Measurements from ENCODE around the gene SRSF12.

Gene SRSF12

DNA sequence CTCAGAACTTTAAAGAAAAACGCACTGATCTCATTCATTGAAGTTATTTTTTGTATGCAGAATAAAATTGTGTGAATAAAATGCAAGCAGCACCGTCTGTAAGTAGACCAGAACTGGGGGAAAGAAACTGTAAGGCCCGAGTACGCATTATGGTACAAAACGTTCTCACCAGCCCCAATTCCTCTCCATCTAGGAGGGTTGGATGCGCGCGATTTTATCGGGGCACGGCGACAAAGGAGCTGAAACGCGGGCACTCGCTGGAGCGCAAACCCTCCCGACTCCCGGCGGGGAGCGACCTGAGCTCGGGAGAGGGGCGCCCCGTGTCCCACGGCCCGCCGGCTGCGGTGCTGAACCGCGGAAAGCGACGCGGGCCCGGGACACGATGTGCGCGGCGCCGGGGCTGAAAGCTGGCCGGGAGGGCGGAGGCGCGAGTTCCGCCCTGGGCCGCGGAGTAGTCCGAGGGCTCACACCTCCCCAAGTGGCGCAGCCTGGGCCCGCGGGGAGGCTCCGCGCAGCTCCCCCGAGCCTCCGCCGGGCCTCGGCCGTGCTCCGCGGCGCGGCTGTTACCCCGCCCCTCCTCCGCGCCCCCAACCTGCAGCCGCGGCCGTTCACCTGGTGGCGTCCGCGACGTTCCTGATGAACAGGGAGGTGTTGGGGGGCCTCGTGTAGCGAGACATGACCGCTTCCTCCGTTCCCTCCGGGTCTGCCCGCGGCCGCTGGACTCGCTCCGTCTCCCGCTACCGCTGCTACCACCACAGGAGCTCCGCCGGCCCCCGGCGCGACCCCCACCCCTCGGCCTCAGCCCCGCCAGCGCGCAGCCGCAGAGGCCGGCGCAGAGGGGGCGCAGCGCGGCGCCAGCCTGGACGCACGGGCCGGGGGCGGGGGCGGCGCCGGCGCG is at the start of gene SRSF12:
TSS of gene SRSF12 (minus strand) at position 861 of the 898 bp plus-strand sequence. CDS start at position 677, 184 bp downstream.
- DNase-seq = peak; percentile 88

GRCh38 chr6:89162047-89162371 is 44.1 kb upstream of the SRSF12 start:
- no peak for DNase-seq

GRCh38 chr6:89161326-89162046 is 43.6 kb upstream of the SRSF12 start:
- DNase-seq = no peak

GRCh38 chr6:89160331-89161092 is 42.6 kb upstream of the SRSF12 start:
- no peak for DNase-seq

GRCh38 chr6:89154131-89154530 is 36.3 kb upstream of the SRSF12 start:
- no peak for DNase-seq

DNA sequence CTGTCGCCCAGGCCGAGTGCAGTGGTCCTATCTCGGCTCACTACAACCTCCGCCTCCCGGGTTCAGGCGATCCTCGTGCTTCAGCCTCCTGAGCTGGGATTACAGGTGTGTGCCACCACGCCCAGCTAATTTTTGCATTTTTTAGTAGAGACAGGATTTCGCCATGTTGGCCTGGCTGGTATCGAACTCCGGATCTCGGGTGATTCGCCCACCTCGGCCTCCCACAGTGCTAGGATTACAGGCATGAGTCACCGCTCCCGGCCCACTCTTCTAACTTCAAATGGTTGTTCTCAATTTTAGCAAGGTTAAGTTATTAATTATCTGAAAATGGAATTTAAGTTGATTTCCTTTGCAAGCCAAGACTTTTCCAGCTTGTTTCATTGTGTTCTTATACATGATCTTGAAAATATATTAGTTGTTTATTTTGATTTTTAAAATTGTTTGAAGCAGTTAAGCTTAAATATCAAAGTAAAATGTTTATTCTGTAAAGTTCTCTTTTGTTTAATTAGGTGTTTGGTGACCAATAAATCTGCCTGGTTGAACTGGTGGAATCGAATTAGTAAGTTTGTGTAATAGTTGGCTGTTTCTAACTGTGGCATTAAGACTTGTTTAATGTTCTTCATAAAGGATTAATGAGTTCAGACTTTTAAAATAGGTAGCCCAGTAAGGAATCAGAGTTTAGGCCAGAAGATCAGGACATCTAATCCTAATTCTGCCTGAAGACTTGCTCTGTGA is 30.3 kb upstream of the SRSF12 start:
- no peak for DNase-seq

DNA sequence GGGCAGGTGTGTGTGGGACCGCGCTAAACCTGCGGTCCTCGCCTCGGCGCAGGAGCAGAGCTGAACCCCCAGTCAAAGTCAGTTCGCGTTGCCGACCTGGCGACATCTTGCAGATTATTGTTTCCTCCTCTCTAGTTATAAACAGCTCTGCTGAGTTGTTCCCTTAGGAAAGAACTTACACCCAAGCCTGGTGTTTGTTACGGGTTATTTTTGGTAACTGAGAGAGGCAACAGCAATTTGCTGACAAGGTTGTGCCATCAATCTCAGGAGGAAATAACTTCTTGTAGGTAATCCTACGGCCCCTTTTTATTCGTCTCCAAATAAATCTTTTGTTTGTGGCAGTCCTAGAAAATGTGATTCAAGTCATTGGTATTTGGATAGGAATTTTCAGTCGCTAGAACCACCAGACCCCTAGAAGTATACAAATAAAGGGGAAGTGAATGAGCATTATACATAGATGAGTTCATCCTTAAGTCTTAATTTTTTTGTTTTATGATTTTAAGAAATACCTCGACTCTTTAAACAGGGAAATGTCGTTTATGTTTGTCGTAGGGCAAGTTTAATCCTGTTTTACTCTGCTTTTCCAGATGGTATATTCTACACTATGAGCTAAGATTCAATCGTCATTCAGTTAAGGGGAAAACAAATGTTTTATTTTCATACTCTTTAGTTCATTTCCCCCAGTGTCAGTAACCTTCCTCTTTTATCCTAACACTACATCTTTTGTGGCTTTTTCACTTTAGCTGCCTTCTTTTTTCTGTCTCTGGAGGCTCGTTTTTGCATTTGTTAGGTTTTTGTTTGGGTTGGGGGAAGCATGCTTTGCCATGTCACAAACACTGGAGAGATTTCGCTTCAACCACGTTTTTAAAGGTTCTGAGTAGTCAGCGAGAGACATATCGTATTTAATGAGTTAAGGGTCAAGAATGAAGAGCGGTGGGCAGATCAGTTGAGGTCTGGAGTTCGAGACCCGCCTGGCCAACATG is 29.1 kb upstream of the SRSF12 start:
- peak; percentile 83 for DNase-seq

DNA sequence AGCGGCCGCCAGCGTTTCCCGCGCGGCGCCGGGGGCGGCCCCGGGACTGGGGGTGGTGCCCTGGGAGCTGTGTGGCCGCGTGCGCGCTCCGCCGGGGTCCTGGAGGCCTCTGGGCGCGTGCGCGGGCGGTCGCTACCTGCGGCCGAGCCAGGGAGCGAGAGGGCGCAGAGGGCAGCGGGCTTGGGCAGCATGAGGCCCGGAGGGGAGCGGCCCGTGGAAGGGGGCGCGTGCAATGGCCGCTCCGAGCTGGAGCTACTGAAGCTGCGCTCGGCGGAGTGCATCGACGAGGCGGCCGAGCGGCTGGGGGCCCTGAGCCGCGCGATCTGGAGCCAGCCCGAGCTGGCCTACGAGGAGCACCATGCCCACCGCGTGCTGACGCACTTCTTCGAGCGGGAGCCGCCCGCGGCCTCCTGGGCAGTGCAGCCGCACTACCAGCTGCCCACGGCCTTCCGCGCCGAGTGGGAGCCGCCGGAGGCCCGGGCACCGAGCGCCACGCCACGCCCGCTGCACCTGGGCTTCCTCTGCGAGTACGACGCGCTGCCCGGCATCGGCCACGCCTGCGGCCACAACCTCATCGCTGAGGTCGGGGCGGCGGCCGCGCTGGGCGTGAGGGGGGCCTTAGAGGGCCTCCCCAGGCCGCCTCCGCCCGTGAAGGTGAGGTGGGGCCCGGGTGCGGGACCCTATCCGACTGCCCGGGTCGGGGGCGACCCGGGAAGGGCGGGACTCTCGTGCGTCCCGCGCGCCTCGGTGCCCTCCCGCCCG is 28.3 kb upstream of the SRSF12 start, which contains the start of gene PM20D2:
TSS of gene PM20D2 (plus strand) at position 100 of the 762 bp plus-strand sequence. CDS start at position 190, 90 bp downstream.
- peak; percentile 95 for DNase-seq

GRCh38 chr6:89145091-89145955 is 27.5 kb upstream of the SRSF12 start:
- DNase-seq = peak; percentile 80

DNA sequence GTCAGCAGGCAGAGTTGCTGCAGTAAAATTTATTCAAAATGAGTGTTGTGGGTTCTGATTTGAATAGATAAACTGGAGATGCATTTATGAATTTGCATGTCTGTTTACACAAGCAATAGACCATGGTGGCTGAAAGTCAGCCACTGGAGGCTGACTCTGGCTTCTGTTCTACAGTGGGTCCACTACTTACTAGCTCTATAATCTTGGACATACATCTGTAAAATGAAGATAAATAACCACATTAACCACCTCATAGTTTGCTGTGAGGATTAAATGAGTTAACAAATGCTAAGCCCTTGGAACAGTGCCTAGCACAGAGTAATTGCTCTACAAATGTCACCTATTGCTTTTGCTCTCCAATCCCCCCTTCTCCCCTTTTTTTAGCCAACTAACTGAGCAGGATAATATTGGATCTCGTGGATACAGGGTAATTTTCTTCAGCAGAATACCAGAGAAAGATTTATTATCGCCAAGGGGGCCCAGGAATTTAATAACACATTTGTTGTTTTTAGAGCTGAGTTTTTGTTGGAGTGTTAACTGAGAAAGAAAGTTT is 26.6 kb upstream of the SRSF12 start:
- peak; percentile 73 for DNase-seq

- no peak for DNase-seq
Observed at GRCh38 chr6:89140347-89141156, 22.7 kb upstream of the SRSF12 start.

DNA sequence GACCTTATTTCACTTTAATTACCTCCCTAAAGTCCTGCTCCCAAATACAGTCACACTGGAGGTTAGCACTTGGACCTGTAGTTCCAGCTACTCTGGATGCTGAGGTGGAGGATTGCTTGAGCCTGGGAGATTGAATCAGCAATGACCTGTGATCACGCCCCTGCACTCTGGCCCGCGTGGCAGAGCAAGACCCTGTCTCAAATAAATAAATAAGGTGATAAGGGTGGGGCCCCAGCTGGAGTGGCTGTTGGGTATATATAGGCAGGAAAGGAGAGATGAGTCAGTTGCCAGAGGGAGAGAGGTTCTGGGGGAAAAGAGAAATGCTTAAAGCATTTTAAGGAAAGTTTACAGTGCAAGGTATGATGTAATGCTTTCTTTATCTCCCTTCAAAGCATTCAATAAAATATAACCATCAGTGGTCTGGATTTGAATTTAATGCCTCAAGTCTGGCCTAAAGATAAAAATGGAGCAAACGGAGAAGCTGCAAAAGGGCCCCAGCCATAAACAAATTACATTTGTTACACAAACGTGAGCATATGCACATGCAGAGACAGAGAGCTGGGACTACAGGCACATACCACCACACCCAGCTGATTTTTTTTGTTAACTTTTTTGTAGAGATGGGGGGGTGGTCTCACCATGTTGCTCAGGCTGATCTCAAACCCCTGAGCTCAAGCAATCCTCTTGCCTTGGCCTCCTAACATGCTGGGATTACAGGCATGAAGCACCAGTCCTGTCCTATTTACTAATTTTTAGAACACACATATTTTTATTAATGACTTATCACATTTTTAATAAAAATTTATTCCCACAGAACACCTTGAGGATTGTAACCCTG is 21.9 kb upstream of the SRSF12 start:
- no peak for DNase-seq

- DNase-seq = peak; percentile 12
Observed at GRCh38 chr6:89138173-89138572, 20.3 kb upstream of the SRSF12 start.

- peak; percentile 71 for DNase-seq
Observed at GRCh38 chr6:89134723-89135122, 16.9 kb upstream of the SRSF12 start.

DNA sequence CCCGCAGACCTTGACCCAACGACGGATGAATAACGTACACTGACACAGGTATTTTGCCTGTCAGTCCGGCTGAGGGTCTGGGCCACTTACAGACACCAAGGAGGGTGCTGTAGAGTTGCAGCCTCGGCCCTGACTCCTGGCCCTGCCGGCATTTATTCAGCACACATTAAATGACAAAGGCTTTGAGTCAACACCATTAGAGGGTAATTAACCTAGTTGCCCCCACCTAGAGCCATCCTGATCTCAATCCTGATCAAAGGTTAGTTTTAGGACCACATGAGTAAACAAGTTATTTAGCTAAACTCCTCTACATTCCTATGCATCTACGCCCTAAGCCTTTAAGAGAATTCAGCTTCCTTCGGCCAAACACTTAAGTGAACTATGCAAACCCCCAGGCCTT is 16.1 kb upstream of the SRSF12 start:
- DNase-seq = no peak

DNA sequence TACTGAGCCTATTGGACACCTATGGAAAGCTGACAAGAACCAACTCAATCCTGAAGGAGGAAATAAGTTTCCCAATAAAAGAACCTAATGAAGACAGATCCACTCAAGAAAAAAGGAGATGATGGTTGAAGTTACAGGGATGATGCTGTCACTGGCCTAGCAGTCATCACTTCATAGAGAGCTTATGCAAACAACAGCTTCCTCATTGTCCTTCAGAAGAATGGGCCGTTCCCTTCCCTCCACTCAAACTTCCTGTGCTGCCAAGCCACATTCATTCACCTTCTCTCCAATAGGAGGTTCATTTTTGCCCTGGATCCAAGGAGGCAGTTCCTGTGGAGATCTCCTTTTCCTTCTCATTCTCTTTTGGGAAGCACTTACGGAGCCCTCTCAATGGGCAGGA is 14.2 kb upstream of the SRSF12 start:
- peak; percentile 14 for DNase-seq

DNA sequence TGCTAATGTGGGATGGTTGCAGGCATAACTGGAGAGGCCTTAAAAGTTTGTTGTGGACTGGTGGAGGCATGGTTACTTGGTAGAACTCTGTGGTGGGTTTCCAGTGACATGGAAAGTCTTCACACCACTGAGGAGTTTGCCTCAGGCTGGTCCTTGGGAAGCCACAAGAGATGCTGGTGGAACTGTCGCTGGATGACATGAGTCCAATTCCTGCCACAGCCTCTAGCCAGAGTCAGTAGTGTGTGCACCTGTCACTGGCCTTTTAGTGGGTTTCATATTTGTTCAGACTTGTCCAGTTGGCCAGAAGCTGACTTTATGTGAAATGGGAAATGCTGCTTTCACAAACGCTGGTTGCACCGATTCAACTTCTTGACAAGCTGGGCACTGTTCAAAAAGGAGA is 13.7 kb upstream of the SRSF12 start:
- DNase-seq = no peak
